ENCODE data around the gene DBT. TPM values are rescaled to one million over a fixed set of nuclear protein-coding genes. Genes with fewer than 3 reads are reported as not detected.

The DBT gene
- total and polyA plus RNA-seq, 2 of the 8 experiments (the other 6 are each of a cell fraction or from before 2014, with no cell fraction given): 3.3 to 24.6 TPM

- no peak overlapping the region for H3K18ac ChIP-seq (ENCODE audit: extremely low read depth, low read length)
- no peak overlapping the region for H3K4ac ChIP-seq (replicated peaks; ENCODE audit: insufficient read length, low read depth, low read length)
- no peak overlapping the region for H2BK5ac ChIP-seq (ENCODE audit: low read depth, low read length)
- H3K27me3 ChIP-seq (replicated peaks in 1 of 4; ENCODE audit: control insufficient read depth in 3 of 4, extremely low read depth in 1 of 4, insufficient read depth in 3 of 4, low read length in 3 of 4): no peaks in the 10 kb centered on the region
- no peak overlapping the region for H3K9ac ChIP-seq (replicated peaks in 1 of 4; ENCODE audit: extremely low read depth in 1 of 4, low read depth in 3 of 4, low read length in 3 of 4)
- peaks cover 0 to 4% (median 0%) of the 10 kb centered on the region in 4 experiments; a peak in 2 of 7 replicates for H3K4me1 ChIP-seq (replicated peaks in 1 of 4; ENCODE audit: control insufficient read depth in 3 of 4, insufficient read depth in 4 of 4, low read length in 3 of 4)
- H3K23me2 ChIP-seq (ENCODE audit: low read depth, low read length): peaks cover 6% of the 10 kb centered on the region
- ChIA-PET CTCF (ENCODE audit: partially characterized antibody) (interaction anchor here (0.7 kb wide), 1 partner anchor 105 kb away, joined by 3 read pairs; no protein-coding TSS in a partner anchor), POLR2A (ENCODE audit: partially characterized antibody) (interaction anchor here (0.8 to 2.3 kb wide), 3 partner anchors 12 to 27 kb away, joined by 3 to 14 read pairs (median 4); partner anchors contain the start of gene RTCA)
- no peak overlapping the region for H4K91ac ChIP-seq (replicated peaks; ENCODE audit: insufficient read length, low read length)
- H2AFZ ChIP-seq (ENCODE audit: low read length): peak overlapping the region; percentile 66; the same call in 1 of the 2 replicates
- H3K36me3 ChIP-seq (ENCODE audit: control insufficient read depth in 2 of 4, insufficient read depth in 4 of 4, low read length in 3 of 4): no peaks in the 10 kb centered on the region
- H2BK120ac ChIP-seq (replicated peaks; ENCODE audit: low read depth, low read length): no peak overlapping the region
- no peak overlapping the region for H2BK12ac ChIP-seq (ENCODE audit: low read depth, low read length)
- 63% methylated on average over 10 of the region's 10 CpGs; no CpG with 5 or more reads in 1 of the 2 experiments for WGBS, 2 experiments (ENCODE audit: extremely low coverage in 1 of 2, insufficient coverage in 1 of 2, insufficient read length in 1 of 2, insufficient replicate concordance in 2 of 2, low coverage in 1 of 2, low lambda C conversion rate in 2 of 2, missing lambda C conversion rate in 1 of 2)
- no peaks in the 10 kb centered on the region for H3K9me3 ChIP-seq (ENCODE audit: insufficient read depth in 2 of 2, low read depth in 1 of 2, low read length in 1 of 2)
- H3K27ac ChIP-seq (ENCODE audit: low read depth, low read length): no peak overlapping the region
- H3K79me1 ChIP-seq (ENCODE audit: low read depth, low read length): 0 out of 2 replicates have a peak, but pooled peaks cover 3% of the 10 kb centered on the region
- no peak overlapping the region for H3K14ac ChIP-seq (ENCODE audit: insufficient read length)
- no peak for TF ChIP-seq CREB1 (IDR thresholded peaks at IDR 0.05)
- TF ChIP-seq CBX8 (IDR thresholded peaks at IDR 0.05; ENCODE audit: borderline replicate concordance, low read depth, low read length): no peak
- no peak for TF ChIP-seq HDAC2 (IDR thresholded peaks at IDR 0.05; ENCODE audit: borderline replicate concordance in 1 of 2, low read depth in 2 of 2, low read length in 2 of 2)
- TF ChIP-seq TAF1 (IDR thresholded peaks at IDR 0.05; ENCODE audit: low read depth, low read length): no peak
- TF ChIP-seq CEBPB (IDR thresholded peaks at IDR 0.05; ENCODE audit: low read depth, low read length): peak; percentile 74; the same call in 1 of the 2 replicates
- no peak overlapping the region for H2BK15ac ChIP-seq (ENCODE audit: low read length)
- H4K8ac ChIP-seq (ENCODE audit: extremely low read depth, insufficient read depth, low read length): no peak overlapping the region; the same call in 1 of the 2 replicates
- H3K23ac ChIP-seq (ENCODE audit: insufficient read length): no peak overlapping the region
- H3K4me2 ChIP-seq (ENCODE audit: insufficient read depth in 1 of 2, low read depth in 2 of 2, low read length in 2 of 2): no peak overlapping the region
- peaks cover 0 to 1% of the 10 kb centered on the region in 2 experiments for H4K20me1 ChIP-seq (replicated peaks in 1 of 2; ENCODE audit: control insufficient read depth in 1 of 2, insufficient read depth in 2 of 2, low read length in 2 of 2)
- no peak for DNase-seq (ENCODE audit: low read depth in 1 of 2, low spot score in 2 of 2)
- H2AK5ac ChIP-seq (ENCODE audit: low read depth, low read length): no peak overlapping the region
- no peak overlapping the region for H3K4me3 ChIP-seq (ENCODE audit: extremely low read depth in 1 of 4, insufficient read depth in 2 of 4, low read depth in 3 of 4, low read length in 4 of 4)
- FAIRE-seq: no peak
- no peak overlapping the region for H3K56ac ChIP-seq (replicated peaks; ENCODE audit: insufficient read length, low read depth, low read length)
- peaks cover 0 to 10% of the 10 kb centered on the region in 2 experiments; a peak in 3 of 4 replicates for H3K79me2 ChIP-seq (ENCODE audit: control insufficient read depth in 1 of 2, insufficient read depth in 2 of 2, low read length in 2 of 2)
- H4K5ac ChIP-seq (ENCODE audit: insufficient read length, low read depth, low read length): no peak overlapping the region
- no peak overlapping the region for H2BK20ac ChIP-seq (ENCODE audit: low read length)
These were observed 3.9 kb upstream of the DBT start for GRCh38 chr1:100253552-100253951.

Measured in H1 (cell line).